KMS-11 (cell line): Measurements from ENCODE around the gene WDR62.

Experiments
- H2AFZ ChIP-seq: fragments of 200-600 bp; sonication (generic); 2 replicates; pipeline ENCODE4 v1.6.1; 2016; ENCODE audit warnings: antibody characterized with exemption, mixed run types, low read depth
- H3K27ac ChIP-seq: fragments of 200-600 bp; sonication (generic); 2 replicates; pipeline ENCODE4 v1.6.1; 2016; ENCODE audit warnings: mild to moderate bottlenecking, mixed run types
- H3K27me3 ChIP-seq: fragments of 200-600 bp; sonication (generic); 2 replicates; pipeline ENCODE4 v1.6.1; 2017; ENCODE audit warnings: mild to moderate bottlenecking, low read depth, mixed run types, moderate library complexity; ENCODE audit not compliant: insufficient read depth
- H3K36me3 ChIP-seq: fragments of 200-600 bp; sonication (generic); 2 replicates; pipeline ENCODE4 v1.6.1; 2017; ENCODE audit warnings: mild to moderate bottlenecking, mixed run types; ENCODE audit not compliant: insufficient read depth
- H3K4me1 ChIP-seq: fragments of 200-600 bp; sonication (generic); 2 replicates; pipeline ENCODE4 v1.6.1; 2016; ENCODE audit warnings: mild to moderate bottlenecking, low read depth, mixed run types; ENCODE audit not compliant: poor library complexity, severe bottlenecking
- H3K4me2 ChIP-seq: fragments of 200-600 bp; sonication (generic); 2 replicates; pipeline ENCODE4 v1.7.0; 2016; ENCODE audit warnings: mild to moderate bottlenecking, mixed run types
- H3K4me3 ChIP-seq: fragments of 200-600 bp; sonication (generic); IDR thresholded peaks from 2 replicates; pipeline ENCODE4 v1.6.1; 2017; ENCODE audit warnings: low read depth, low read length, mixed read lengths; ENCODE audit not compliant: insufficient read depth
- H3K79me2 ChIP-seq: fragments of 200-600 bp; sonication (generic); 2 replicates; pipeline ENCODE4 v1.6.1; 2016; ENCODE audit warnings: low read depth, mixed run types; ENCODE audit not compliant: insufficient read depth
- H3K9ac ChIP-seq: fragments of 200-600 bp; sonication (generic); 2 replicates; pipeline ENCODE4 v1.6.1; 2016; ENCODE audit warnings: mild to moderate bottlenecking, mixed run types
- H4K20me1 ChIP-seq: fragments of 200-600 bp; sonication (generic); 2 replicates; pipeline ENCODE4 v1.6.1; 2016; ENCODE audit warnings: mild to moderate bottlenecking, mixed run types; ENCODE audit not compliant: insufficient read depth
- TF ChIP-seq, protein P1 (sequence below): fragments of 200-600 bp; sonication (generic); conservative IDR thresholded peaks from 2 replicates; pipeline ENCODE4 v1.6.1; 2017; ENCODE audit warnings: low read depth, mild to moderate bottlenecking, antibody characterized with exemption, low read length, moderate library complexity, mixed read lengths

WDR62 gene

DNA sequence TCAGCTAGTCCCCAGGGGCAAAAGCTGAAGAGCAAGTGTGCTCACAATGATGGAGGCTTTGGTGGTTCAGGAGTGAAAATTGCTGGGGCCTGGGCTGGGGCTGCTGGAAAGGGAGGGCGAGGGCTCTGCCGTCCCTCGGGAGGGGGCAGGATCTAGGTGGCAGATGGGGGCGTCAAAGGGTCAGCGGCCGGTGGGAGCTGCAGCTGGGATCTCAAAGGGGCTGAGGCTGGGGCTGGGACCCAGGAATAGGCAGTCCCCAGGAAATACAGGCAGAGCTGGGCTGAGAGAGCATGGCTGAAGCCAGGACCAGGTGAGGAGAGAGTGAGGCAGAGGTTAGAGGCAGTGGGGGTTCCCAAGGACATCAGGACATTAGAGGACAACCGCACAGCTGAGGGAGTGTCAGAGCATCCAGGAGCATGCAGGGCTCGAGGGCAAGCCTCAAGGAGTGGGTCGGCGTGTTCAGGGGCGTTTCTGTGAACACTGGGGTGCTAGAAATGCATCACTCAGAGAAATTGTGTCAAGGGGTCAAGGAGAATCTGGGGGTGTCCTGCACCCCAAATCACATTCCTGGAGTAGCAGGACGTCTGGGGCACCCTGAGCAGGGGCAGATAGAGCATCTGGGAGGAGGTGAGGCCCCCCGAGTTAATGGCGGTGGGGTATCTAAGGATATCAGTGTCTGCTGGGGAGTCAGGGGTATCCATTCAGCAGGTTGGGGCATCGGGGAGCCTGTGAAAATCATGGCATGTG, 44.9 kb upstream of the WDR62 start:
- Histone ChIP-seq H3K4me3 (no peak overlapping the region), H3K9ac (no peak overlapping the region), H3K79me2 (peaks cover 3% of the 10 kb centered on the region; the same call in 1 of the 2 replicates), H3K4me2 (no peak overlapping the region), H4K20me1 (no peaks in the 10 kb centered on the region), H3K27ac (no peak overlapping the region), H3K27me3 (no peaks in the 10 kb centered on the region), H2AFZ (no peak overlapping the region), H3K36me3 (no peaks in the 10 kb centered on the region), H3K4me1 (peaks cover 6% of the 10 kb centered on the region)
- TF ChIP-seq, protein P1, sequence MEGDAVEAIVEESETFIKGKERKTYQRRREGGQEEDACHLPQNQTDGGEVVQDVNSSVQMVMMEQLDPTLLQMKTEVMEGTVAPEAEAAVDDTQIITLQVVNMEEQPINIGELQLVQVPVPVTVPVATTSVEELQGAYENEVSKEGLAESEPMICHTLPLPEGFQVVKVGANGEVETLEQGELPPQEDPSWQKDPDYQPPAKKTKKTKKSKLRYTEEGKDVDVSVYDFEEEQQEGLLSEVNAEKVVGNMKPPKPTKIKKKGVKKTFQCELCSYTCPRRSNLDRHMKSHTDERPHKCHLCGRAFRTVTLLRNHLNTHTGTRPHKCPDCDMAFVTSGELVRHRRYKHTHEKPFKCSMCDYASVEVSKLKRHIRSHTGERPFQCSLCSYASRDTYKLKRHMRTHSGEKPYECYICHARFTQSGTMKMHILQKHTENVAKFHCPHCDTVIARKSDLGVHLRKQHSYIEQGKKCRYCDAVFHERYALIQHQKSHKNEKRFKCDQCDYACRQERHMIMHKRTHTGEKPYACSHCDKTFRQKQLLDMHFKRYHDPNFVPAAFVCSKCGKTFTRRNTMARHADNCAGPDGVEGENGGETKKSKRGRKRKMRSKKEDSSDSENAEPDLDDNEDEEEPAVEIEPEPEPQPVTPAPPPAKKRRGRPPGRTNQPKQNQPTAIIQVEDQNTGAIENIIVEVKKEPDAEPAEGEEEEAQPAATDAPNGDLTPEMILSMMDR, result no peak

DNA sequence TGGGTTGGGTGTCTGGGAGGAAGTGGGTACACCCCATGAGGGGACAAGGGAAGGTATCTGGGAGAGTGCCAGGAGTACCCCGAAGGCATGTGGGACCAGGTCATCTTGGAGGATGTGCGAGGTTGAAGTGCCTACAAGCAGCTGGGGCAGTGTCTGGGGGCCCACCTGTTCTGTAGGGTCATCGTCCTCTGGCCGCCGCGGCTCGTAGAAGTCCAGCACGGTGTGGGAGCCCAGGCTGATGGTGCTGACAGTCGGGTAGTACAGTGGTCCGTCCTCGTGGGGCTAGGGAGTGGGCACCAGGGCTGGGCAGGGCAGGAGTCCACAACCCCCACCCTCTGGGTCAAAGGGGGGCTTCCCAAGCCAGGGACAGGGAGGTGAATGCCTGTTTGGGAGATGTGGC, 44.3 kb upstream of the WDR62 start:
- Histone ChIP-seq H2AFZ (no peak overlapping the region), H3K27me3 (no peaks in the 10 kb centered on the region), H3K27ac (no peak overlapping the region), H3K36me3 (no peaks in the 10 kb centered on the region), H4K20me1 (no peaks in the 10 kb centered on the region), H3K4me2 (no peak overlapping the region), H3K79me2 (peaks cover 8% of the 10 kb centered on the region; the same call in 1 of the 2 replicates), H3K4me1 (peaks cover 12% of the 10 kb centered on the region), H3K4me3 (no peak overlapping the region), H3K9ac (no peak overlapping the region)
- TF ChIP-seq, protein P1, result no peak

- Histone ChIP-seq H3K36me3 (no peaks in the 10 kb centered on the region), H3K9ac (peak overlapping the region; percentile 59), H3K27ac (no peak overlapping the region), H3K4me2 (peak overlapping the region; percentile 98), H4K20me1 (no peaks in the 10 kb centered on the region), H3K27me3 (no peaks in the 10 kb centered on the region), H3K4me3 (no peak overlapping the region), H3K4me1 (peaks cover 15% of the 10 kb centered on the region), H2AFZ (peak overlapping the region; percentile 73), H3K79me2 (peaks cover 8% of the 10 kb centered on the region; the same call in 1 of the 2 replicates)
- TF ChIP-seq, protein P1, result no peak
Measured at GRCh38 chr19:36013280-36014011, 41.3 kb upstream of the WDR62 start.

DNA sequence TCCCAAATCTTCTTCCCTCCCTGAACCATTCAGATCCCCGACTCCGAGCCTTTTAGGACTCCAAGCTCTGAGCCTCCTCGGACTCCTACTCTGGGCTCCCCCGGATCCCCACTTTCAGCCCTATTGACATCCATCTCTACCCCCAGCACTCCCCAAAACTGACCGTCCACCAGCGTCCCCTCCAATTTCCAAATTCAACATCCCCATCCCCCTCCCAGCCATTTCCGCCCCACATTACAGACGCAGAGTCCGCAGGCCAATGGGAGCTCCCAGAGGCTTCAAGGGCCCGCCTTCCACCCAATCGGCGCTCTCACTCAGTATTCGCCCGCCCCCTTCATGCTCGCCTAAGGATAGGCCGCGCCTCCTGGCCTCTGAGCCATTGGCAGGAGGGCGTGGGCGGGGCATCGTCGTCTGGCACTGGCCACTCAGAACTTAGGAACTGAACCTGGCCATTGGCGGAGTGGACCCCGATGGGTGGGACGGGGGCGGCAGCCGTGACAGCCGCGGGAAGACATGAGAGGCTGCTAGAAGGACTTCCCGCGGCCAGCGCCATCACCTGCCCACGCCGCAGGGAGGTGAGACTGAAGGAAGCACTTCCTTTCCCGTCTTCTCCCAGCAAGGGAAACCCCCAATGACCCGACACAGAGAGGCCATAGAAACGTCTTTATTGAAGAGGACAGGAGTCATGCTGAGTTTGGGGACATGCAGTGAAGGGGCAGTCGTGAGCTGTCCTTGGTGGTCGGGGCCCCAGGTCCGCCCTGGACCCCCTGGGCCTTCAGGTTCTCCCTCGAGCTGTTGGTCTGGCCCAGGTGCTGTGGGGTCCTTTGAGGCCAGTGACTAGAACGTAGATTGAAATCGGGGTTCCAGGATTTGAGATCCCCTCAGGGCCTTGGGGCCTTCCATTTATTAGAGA, 40.4 kb upstream of the WDR62 start, which contains the start of gene ALKBH6:
Gene ALKBH6, minus strand, starts transcription at position 202 of the 913 bp plus-strand sequence. CDS start 816 bp downstream, outside the sequence.
- no peak within 1 kb of the TSS for H3K27ac ChIP-seq
- H3K79me2 ChIP-seq, result peaks cover 8% of the 10 kb centered on the region; the same call in 1 of the 2 replicates
- H3K9ac ChIP-seq, result peak within 1 kb of the TSS; percentile 59
- H3K36me3 ChIP-seq, result no peaks in the 10 kb centered on the region
- TF ChIP-seq, protein P1, result no peak
- H3K27me3 ChIP-seq, result no peaks in the 10 kb centered on the region
- peak within 1 kb of the TSS; percentile 98 for H3K4me2 ChIP-seq
- H3K4me1 ChIP-seq, result peaks cover 15% of the 10 kb centered on the region
- no peak within 1 kb of the TSS for H3K4me3 ChIP-seq
- peak within 1 kb of the TSS; percentile 73 for H2AFZ ChIP-seq
- no peaks in the 10 kb centered on the region for H4K20me1 ChIP-seq
